Measurements from ENCODE around the gene PACRG.

DNA sequence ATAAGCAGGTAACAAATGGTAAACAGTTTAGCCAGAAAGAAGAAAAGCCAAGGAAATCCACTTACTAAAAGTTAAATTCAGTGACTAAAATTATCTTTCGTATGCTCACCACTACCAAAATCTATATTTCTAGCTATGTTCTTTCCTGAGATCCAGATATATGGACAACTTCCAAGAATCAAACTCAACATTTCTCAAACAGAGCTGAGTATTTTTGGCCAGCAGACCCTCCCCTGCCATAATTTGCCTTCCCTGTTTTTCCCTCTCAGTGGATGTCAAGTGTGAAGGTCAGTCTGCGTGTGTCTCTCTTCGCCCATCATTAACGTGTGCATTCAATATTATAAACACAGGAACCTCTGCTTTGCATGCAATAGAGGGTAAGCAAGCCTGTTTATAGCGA is 42.2 kb upstream of the PACRG start:
- TF ChIP-seq, protein P1, sequence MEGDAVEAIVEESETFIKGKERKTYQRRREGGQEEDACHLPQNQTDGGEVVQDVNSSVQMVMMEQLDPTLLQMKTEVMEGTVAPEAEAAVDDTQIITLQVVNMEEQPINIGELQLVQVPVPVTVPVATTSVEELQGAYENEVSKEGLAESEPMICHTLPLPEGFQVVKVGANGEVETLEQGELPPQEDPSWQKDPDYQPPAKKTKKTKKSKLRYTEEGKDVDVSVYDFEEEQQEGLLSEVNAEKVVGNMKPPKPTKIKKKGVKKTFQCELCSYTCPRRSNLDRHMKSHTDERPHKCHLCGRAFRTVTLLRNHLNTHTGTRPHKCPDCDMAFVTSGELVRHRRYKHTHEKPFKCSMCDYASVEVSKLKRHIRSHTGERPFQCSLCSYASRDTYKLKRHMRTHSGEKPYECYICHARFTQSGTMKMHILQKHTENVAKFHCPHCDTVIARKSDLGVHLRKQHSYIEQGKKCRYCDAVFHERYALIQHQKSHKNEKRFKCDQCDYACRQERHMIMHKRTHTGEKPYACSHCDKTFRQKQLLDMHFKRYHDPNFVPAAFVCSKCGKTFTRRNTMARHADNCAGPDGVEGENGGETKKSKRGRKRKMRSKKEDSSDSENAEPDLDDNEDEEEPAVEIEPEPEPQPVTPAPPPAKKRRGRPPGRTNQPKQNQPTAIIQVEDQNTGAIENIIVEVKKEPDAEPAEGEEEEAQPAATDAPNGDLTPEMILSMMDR (IDR thresholded peaks at IDR 0.05) = no peak
- no peak for TF ChIP-seq POLR2AphosphoS5 (IDR thresholded peaks at IDR 0.05)

Measured in upper lobe of left lung (tissue), 4 donors.